Neutrophil (primary cell): Measurements from ENCODE around the gene TOP3B.

ENCODE experiments used
- H3K27ac ChIP-seq: fragments of 200-600 bp; sonication (generic); 2 replicates; pipeline ENCODE4 v1.5.1; 2016; ENCODE audit warnings: mild to moderate bottlenecking, moderate library complexity
- H3K27me3 ChIP-seq: fragments of 200-600 bp; sonication (generic); 2 replicates; pipeline ENCODE4 v1.6.0; 2016; ENCODE audit warnings: mild to moderate bottlenecking
- H3K36me3 ChIP-seq: fragments of 200-600 bp; sonication (generic); 2 replicates; pipeline ENCODE4 v1.5.1; 2017
- H3K4me1 ChIP-seq, 2 experiments: fragments of 200-600 bp in 1 of 2; sonication (generic) in 1 of 2; 1 replicate in 1 of 2; 2 replicates in 1 of 2; pipeline versions ENCODE4 v1.5.1 to v1.6.1; 2013 to 2016; ENCODE audit warnings: low read depth in 1 of 2, low read length in 1 of 2, mild to moderate bottlenecking in 1 of 2, moderate library complexity in 1 of 2; ENCODE audit not compliant: control insufficient read depth in 1 of 2, insufficient read depth in 1 of 2
- H3K4me3 ChIP-seq, 2 experiments: fragments of 200-600 bp in 1 of 2; sonication (generic) in 1 of 2; 1 replicate in 1 of 2; 2 replicates in 1 of 2; pipeline ENCODE4 v1.5.1; 2013 to 2016; ENCODE audit warnings: low read depth in 1 of 2, low read length in 1 of 2, mild to moderate bottlenecking in 1 of 2, moderate library complexity in 1 of 2
- H3K9me3 ChIP-seq: fragments of 200-600 bp; sonication (generic); 2 replicates; pipeline ENCODE4 v1.5.1; 2016
- TF ChIP-seq, protein P1 (sequence below): fragments of 200-600 bp; sonication (generic); IDR thresholded peaks from 2 replicates; pipeline ENCODE4 v1.5.1; 2016; ENCODE audit warnings: antibody characterized with exemption

TOP3B gene

DNA sequence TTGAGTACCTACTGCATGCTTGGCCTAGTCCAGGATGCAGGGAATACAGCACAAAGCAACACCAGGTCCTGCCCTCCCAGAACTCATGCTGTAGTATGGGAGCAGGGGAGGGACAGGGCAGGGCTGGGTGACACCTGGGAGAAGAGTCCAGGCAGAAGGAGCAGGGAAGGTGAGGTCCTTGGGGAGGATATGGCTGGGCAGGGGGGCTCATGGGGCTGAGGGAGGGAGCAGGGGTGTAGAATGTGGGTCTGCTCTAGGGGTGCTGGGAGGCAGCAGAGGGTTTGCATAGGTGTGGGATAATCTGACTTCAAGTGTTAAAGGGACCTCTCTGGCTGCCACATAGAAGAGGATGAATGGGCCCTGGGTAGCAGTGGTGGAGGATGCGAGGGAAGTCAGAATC is 4.8 kb downstream of the TOP3B start:
- TF ChIP-seq, protein P1, sequence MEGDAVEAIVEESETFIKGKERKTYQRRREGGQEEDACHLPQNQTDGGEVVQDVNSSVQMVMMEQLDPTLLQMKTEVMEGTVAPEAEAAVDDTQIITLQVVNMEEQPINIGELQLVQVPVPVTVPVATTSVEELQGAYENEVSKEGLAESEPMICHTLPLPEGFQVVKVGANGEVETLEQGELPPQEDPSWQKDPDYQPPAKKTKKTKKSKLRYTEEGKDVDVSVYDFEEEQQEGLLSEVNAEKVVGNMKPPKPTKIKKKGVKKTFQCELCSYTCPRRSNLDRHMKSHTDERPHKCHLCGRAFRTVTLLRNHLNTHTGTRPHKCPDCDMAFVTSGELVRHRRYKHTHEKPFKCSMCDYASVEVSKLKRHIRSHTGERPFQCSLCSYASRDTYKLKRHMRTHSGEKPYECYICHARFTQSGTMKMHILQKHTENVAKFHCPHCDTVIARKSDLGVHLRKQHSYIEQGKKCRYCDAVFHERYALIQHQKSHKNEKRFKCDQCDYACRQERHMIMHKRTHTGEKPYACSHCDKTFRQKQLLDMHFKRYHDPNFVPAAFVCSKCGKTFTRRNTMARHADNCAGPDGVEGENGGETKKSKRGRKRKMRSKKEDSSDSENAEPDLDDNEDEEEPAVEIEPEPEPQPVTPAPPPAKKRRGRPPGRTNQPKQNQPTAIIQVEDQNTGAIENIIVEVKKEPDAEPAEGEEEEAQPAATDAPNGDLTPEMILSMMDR: no peak
- Histone ChIP-seq H3K4me3 (no peak overlapping the region), H3K9me3 (no peaks in the 10 kb centered on the region)

DNA sequence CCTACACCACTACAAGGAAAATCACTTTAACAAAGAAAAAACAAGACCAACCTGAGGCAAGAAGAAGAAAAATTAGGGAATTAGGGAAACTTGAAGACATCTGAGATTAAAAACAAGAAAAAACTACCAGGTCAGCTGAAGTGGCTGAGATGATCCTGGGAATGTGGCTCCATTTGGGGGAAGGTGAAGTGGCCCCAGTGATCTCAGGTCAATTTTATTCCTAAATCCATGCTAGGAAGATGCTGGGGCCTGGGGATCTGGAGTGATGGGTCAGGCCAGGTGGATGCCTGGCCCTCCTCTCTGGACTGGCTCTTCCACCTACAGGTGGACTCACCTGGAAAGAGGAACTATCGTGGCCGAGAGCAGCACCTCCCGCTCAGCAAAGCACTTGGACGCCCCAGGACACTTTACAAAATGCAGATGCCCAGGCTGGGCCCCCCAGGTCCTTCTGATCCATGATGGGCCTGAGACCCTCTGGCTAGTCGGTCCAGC is 6.7 kb downstream of the TOP3B start:
- no peaks in the 10 kb centered on the region for H3K4me1 ChIP-seq
- no peak overlapping the region for H3K27ac ChIP-seq
- no peaks in the 10 kb centered on the region for H3K9me3 ChIP-seq
- peaks cover 58% of the 10 kb centered on the region for H3K36me3 ChIP-seq
- TF ChIP-seq, protein P1: no peak
- H3K4me3 ChIP-seq: no peak overlapping the region
- H3K27me3 ChIP-seq: no peaks in the 10 kb centered on the region

More for the DNA sequence above, 4.8 kb downstream of the TOP3B start:
- Histone ChIP-seq H3K4me1 (peaks cover 10 to 12% of the 10 kb centered on the region in 2 experiments), H3K27ac (no peak overlapping the region), H3K27me3 (no peaks in the 10 kb centered on the region), H3K36me3 (peaks cover 39% of the 10 kb centered on the region)

DNA sequence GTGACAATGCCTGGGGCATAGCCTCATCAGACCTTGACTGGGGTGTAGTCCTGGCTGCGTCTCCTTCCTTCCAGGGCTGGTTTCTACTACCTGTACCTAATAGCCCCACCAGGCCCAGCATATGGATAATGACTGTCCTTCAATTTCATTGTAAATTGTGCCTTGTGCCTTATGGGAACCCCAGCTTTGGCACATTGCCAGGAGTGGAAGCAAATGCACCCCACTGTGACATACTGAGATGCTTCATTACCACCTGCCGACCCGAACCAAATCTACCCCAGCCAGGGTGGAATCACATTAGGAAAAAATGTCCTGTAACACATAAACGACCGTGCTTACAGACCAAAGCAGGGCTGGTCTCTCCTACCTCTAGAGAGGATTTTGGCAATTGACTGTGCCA is 7.3 kb downstream of the TOP3B start:
- Histone ChIP-seq H3K9me3 (no peaks in the 10 kb centered on the region), H3K36me3 (peaks cover 64% of the 10 kb centered on the region), H3K27ac (no peak overlapping the region), H3K27me3 (no peaks in the 10 kb centered on the region), H3K4me1 (no peaks in the 10 kb centered on the region), H3K4me3 (no peak overlapping the region)
- TF ChIP-seq, protein P1: no peak

DNA sequence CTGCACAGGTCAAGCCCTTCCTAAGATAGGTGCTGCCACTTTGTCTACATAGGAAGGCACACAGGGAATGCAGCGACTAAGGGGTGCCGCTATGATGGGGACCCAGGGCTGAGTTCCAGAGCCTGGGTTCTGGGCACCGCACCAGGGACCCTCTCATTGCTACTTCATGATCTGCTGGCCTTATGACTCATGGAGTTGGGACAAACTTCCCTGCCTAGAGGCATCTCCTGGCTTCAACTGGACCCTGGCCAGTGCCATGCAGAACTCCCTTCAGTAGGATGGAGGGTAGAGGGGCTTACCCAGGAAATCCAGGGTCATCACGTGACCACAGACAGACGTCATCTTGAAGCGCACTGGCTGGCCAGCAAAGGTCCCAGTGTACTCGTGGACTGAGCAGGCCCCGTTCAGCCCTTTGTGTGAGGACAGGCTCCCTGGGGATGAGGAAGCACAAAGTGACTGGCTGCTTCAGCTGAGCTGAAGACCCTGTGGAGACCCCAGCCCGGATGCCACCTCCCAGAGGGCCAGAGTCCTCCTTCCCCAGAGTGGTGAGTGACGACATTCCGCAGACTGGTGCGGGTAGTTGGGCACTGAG is 8.4 kb downstream of the TOP3B start:
- peaks cover 76% of the 10 kb centered on the region for H3K36me3 ChIP-seq
- H3K9me3 ChIP-seq: no peaks in the 10 kb centered on the region
- TF ChIP-seq, protein P1: no peak
- H3K27me3 ChIP-seq: no peaks in the 10 kb centered on the region
- H3K27ac ChIP-seq: no peak overlapping the region
- H3K4me3 ChIP-seq: no peak overlapping the region
- no peaks in the 10 kb centered on the region for H3K4me1 ChIP-seq

DNA sequence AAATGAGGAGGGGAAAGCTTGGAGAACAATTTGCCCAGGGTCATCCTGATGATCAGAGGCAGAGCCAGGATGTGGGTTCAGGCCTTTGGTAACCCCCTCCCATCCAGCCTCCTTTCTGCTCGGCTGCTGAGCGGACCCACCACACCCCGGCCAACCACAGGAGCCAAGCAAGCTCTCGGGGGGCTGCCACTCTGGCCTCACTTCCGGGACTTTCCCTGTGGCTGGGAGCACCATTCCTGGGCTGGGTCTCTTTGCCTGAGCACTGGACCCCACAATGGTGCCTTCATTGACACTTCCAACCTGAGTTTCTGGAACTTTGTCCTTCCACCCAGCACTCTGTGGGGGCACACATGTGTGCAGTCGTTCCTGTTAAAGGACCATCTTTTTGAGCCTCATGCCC is 9.8 kb downstream of the TOP3B start:
- Histone ChIP-seq H3K36me3 (peaks cover 82% of the 10 kb centered on the region), H3K4me3 (no peak overlapping the region)
- TF ChIP-seq, protein P1: no peak

More for the DNA sequence above, 9.8 kb downstream of the TOP3B start:
- Histone ChIP-seq H3K4me1 (no peaks in the 10 kb centered on the region), H3K27me3 (no peaks in the 10 kb centered on the region), H3K9me3 (no peaks in the 10 kb centered on the region), H3K27ac (no peak overlapping the region)
